Fibroblast of villous mesenchyme (primary cell): ENCODE measurements around the gene CERS4. TPM values are rescaled to one million over a fixed set of nuclear protein-coding genes. Genes with fewer than 3 reads are reported as not detected.

Source experiments
- DNase-seq: peaks from one replicate; pipeline ENCODE4 v3.0.0-alpha.2; 2010; ENCODE audit warnings: low read depth
- H3K4me3 ChIP-seq: 2 replicates; pipeline ENCODE4 v1.5.1; 2011; ENCODE audit warnings: low read depth, mild to moderate bottlenecking, low read length
- CTCF ChIP-seq: IDR thresholded peaks from 2 replicates; pipeline ENCODE4 v1.5.1; 2012; ENCODE audit warnings: low read depth, mild to moderate bottlenecking, low read length; ENCODE audit not compliant: insufficient read depth
- total RNA-seq: library from RNA; depleted of rRNA; stranded (reverse); fragments of >200 nt; gene quantifications from 2 replicates; pipeline ENCODE4 v1.2.3, GENCODE V29; 2012

Gene CERS4
- total RNA-seq, 1 donor, result 6.0 TPM

GRCh38 chr19:8252922-8253589 is 43.9 kb downstream of the CERS4 start:
- TF ChIP-seq CTCF, result peak; percentile 94
- no peak overlapping the region for H3K4me3 ChIP-seq
- DNase-seq, result peak; percentile 75

- no peak overlapping the region for H3K4me3 ChIP-seq
- TF ChIP-seq CTCF, result no peak
- no peak for DNase-seq
Measured at GRCh38 chr19:8253678-8254077, 44.5 kb downstream of the CERS4 start.

- H3K4me3 ChIP-seq, result no peak overlapping the region
- DNase-seq, result no peak
- TF ChIP-seq CTCF, result no peak
Measured at GRCh38 chr19:8254286-8255001, 45.3 kb downstream of the CERS4 start.

- no peak for TF ChIP-seq CTCF
- no peak overlapping the region for H3K4me3 ChIP-seq
- no peak for DNase-seq
Measured at GRCh38 chr19:8255426-8256125, 46.4 kb downstream of the CERS4 start.

GRCh38 chr19:8256276-8257051 is 47.3 kb downstream of the CERS4 start:
- TF ChIP-seq CTCF, result no peak

GRCh38 chr19:8257052-8257443 is 47.9 kb downstream of the CERS4 start:
- no peak for TF ChIP-seq CTCF
- no peak for DNase-seq
- no peak overlapping the region for H3K4me3 ChIP-seq

More at GRCh38 chr19:8256276-8257051, 47.3 kb downstream of the CERS4 start:
- DNase-seq, result no peak
- H3K4me3 ChIP-seq, result no peak overlapping the region
